Subcutaneous adipose tissue (tissue), 4 donors: ENCODE measurements around the gene RRAD. TPM values are rescaled to one million over a fixed set of nuclear protein-coding genes. Genes with fewer than 3 reads are reported as not detected.

Source experiments
- total RNA-seq, 4 donors: library from RNA; depleted of rRNA; stranded (reverse); fragments of >200 nt; gene quantifications; one replicate each; pipeline ENCODE4 v1.1.0, GENCODE V29; 2016
- TF ChIP-seq, protein P1 (sequence below): fragments of 450-650 bp; IDR thresholded peaks from one replicate; pipeline ENCODE4 v1.5.1; 2016; ENCODE audit warnings: low read depth, mild to moderate bottlenecking, control low read depth, antibody characterized with exemption, moderate library complexity

RRAD gene
- total RNA-seq, 4 donors from 2014 or later, result 2.4 to 15.9 (median 9.8) TPM

DNA sequence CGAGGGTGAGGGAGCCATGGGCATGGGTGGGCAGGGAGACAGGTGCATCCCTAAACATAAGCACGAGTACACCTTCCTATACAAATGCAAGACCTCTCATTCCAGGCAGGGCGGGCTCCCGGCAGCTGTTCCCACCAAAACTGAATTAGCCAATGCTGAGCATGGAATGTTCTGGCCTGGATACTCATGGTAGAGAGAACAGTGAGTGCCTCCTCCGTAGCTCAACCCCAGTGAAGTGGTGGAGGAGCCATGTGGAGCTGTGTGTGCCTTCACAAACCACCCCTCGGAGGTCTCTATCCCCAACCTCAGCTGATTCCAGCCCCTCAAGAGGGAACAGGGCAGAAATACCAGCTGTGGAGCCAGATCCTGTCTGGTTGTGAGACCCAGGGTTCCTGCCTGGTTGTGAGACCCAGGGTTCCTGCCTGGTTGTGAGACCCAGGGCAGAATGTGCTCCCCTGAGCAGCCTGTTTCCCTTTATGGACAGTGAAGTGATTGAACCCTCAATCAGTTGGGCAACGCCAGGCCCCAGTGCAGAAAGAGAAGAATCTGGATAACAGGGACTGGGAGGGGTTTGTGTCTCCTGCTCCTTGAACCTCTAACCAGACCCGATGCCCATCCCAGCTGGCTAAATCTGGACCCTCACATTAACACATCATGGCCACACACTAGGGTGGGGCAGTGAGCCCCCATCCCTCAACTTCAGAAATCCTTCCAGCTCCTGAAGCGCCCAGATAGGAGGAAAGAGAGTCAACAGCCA is 4.2 kb downstream of the RRAD start:
- TF ChIP-seq, protein P1, sequence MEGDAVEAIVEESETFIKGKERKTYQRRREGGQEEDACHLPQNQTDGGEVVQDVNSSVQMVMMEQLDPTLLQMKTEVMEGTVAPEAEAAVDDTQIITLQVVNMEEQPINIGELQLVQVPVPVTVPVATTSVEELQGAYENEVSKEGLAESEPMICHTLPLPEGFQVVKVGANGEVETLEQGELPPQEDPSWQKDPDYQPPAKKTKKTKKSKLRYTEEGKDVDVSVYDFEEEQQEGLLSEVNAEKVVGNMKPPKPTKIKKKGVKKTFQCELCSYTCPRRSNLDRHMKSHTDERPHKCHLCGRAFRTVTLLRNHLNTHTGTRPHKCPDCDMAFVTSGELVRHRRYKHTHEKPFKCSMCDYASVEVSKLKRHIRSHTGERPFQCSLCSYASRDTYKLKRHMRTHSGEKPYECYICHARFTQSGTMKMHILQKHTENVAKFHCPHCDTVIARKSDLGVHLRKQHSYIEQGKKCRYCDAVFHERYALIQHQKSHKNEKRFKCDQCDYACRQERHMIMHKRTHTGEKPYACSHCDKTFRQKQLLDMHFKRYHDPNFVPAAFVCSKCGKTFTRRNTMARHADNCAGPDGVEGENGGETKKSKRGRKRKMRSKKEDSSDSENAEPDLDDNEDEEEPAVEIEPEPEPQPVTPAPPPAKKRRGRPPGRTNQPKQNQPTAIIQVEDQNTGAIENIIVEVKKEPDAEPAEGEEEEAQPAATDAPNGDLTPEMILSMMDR, result no peak

DNA sequence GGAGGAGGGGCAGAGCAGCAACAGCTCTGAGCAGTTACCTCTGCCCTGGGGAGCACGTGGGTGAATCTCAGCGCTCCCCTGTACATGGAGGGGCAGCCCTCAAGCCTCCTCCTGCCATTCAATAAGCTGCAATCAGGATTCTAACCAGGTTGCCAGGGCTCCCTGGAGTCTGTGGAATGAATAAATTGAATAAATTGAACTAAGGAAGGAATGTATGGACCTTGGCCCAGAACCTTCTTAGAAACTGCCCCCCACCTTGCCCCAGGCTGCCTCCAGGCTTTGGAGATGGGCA is 5.1 kb downstream of the RRAD start:
- TF ChIP-seq, protein P1, result no peak

DNA sequence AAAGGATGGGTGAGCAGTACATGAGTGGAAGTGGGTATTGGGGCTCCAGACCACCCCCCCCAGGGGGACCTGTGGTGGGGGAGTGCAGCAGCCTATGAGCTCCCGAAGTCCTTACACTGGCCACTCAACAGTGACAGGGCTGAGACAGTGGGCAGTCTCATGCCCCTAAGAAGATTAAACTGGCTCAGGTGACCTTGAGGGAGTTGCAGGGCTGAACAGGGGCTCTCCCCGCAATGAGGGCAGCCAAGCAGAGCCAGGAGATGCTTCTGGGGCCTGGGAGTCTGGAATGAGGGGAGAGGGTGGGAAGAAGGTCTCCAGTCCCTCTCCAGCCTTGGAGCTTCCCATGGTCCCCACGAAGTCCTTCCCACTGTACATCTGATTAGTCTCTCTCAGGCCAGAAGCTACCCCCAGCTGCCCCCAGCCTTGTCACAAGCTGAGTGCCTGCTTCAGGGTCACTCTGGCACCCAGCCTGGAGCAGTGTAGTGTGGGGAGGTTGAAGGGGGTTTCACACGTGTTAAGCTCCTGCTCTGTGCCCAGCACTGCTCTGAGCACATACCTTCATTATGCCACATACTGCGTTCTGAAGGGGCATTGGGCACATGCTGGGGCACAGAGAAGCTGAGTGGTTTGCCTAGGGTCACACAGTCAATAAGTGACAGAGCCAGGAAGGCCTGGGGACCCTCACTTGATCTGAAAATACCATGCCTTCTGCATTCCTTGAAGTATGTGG is 5.6 kb downstream of the RRAD start:
- TF ChIP-seq, protein P1, result no peak

DNA sequence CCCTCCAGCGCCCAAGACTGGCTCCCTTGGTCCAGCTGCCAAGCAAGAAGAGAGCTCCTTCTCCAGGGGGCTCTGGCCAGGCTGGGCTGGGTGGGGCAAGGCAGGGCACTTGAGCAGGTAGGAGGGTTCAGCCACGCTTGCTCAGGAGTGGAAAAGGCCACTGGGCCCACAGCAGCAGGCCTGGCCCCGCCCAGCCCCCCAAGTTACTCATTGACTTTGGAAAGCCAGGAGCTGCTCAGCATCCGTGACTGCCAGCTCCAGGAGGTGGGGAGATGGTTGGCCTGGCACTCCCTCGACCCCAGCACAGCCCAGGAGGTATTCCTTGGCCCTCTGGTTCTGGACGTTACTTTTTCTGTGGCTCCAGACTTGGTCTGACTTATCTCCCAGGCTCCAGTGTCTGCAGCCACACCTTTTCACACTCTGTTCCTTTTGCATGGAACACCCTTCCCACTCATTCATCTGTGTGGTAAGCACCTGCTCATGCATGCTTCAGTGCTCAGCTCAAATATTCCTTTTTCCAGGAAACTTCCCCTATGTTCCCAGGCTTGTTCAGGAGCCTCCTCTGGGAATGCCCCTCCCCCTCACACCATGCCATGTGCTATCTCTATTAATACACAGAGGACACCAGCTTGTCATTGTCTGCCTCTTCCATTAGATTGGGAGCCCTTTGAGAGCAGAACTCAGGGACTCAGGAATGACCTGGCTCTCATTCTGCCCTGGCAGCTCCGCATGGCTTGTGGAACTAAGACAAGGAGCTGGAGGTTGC is 6.3 kb downstream of the RRAD start, which contains the start of gene CDH16:
Gene CDH16 (minus strand): TSS at position 83 of the 766 bp plus-strand sequence. CDS start 820 bp downstream, outside the sequence.
- TF ChIP-seq, protein P1, result no peak

DNA sequence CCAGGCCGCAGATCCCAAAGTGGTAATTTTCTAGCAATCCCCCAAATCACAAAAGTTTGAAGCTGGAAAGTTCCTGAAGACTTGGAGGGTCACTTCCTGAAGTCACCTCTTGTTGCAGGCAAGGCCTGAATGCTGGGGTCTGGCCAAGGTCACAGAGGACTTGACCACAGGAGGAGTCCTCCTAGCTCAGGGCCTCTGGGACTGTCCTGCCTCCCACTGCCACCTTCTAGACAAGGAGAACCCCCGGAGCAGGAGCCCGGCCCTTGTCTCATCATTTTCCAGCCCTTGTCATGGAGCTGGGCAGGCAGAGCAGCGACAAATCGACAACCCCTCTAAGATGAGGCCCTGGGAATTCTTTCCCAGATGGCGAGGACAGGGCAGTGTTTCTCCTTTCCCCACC is 7.0 kb downstream of the RRAD start:
- TF ChIP-seq, protein P1, result no peak

DNA sequence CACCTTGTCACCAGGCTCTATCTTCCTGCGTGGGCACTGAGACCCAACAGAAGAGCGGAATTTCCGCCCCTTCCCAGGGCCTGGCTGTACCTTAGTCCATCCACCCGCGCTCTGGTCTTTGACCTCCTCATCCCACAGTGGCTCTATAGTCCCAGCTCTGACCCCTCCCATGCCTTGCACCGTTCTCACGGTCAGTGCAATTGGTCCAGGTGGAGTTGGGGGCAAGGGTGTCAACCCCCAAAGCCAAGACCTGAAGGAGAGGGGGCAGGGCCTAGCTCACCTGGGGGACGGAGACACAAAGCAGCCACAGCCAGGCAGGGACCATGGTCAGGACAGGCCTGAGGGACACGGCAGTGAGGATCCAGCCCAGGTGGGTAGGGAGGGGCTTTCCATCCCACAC is 7.6 kb downstream of the RRAD start:
- TF ChIP-seq, protein P1, result no peak

DNA sequence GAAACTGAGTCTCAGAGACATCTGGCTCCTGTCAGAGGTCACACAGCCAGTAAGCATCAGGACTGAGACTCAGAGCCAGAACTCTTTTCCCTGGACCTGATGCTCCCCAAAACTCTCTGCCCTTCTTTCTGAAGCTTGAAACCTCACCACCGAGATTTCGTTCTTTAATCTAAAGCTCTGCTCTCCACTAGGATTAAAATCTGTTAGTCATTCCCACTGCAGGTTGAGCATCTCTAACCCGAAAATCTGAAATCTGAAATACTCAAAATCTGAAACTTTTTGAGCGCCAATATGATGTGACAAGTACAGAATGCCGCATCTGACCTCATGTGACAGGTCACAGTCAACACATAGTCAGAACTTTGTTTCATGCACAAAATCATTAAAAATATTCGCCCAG is 8.8 kb downstream of the RRAD start:
- TF ChIP-seq, protein P1, result no peak
